ENCODE data around the gene DCLK1.

GRCh38 chr13:36074659-36075058, 56.5 kb downstream of the DCLK1 start:
- TF ChIP-seq CTCF (IDR thresholded peaks at IDR 0.05) (no peak), POLR2AphosphoS5 (IDR thresholded peaks at IDR 0.05; ENCODE audit: insufficient read depth in 1 of 2, low read depth in 1 of 2) (no peak), POLR2A (IDR thresholded peaks at IDR 0.05) (no peak)

All from vagina (tissue), 2 donors.